Measurements from ENCODE around the gene NDST1. TPM values are rescaled to one million over a fixed set of nuclear protein-coding genes. Genes with fewer than 3 reads are reported as not detected.
A peak's percentile ranks its signal among the peaks of the same experiment; 100 is the strongest.

The NDST1 gene
- total and polyA plus RNA-seq, 8 donors = 52.2 to 100 (median 71.3) TPM

DNA sequence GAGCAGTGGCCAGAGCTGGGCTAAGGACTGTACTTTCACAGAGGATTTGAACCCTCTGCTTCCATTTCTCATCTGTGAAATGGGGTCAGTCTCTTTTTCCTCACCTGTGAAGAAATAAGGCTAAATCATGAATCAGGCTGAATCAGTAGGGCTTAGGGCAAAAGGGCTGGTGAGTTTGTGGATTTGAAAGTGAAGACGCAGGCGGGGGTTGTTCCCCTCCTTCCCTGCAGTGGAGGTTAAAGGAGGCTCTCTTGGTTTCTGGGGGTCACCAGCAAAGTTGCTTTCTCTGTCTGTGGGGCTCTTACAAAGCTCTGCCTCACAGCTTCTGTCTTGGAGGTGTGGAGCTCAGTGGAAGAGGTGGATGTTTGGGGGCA lies 17.6 kb upstream of the NDST1 start:
- ATAC-seq = no peak
- peaks cover 49 to 72% of the 10 kb centered on the region in 2 donors for H3K4me1 ChIP-seq
- no peaks in the 10 kb centered on the region for H3K27me3 ChIP-seq
- TF ChIP-seq, protein P1, sequence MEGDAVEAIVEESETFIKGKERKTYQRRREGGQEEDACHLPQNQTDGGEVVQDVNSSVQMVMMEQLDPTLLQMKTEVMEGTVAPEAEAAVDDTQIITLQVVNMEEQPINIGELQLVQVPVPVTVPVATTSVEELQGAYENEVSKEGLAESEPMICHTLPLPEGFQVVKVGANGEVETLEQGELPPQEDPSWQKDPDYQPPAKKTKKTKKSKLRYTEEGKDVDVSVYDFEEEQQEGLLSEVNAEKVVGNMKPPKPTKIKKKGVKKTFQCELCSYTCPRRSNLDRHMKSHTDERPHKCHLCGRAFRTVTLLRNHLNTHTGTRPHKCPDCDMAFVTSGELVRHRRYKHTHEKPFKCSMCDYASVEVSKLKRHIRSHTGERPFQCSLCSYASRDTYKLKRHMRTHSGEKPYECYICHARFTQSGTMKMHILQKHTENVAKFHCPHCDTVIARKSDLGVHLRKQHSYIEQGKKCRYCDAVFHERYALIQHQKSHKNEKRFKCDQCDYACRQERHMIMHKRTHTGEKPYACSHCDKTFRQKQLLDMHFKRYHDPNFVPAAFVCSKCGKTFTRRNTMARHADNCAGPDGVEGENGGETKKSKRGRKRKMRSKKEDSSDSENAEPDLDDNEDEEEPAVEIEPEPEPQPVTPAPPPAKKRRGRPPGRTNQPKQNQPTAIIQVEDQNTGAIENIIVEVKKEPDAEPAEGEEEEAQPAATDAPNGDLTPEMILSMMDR (IDR thresholded peaks at IDR 0.05) = no peak
- no peaks in the 10 kb centered on the region for H3K9me3 ChIP-seq
- H3K36me3 ChIP-seq = peaks cover 0 to 13% of the 10 kb centered on the region in 2 donors
- peak overlapping the region in 1 of 2 donors; percentile 11 for H3K4me3 ChIP-seq
- intact Hi-C loops (cut with DNase I) = no loop called here
- H3K27ac ChIP-seq = peak overlapping the region; percentile 93 to 97
- DNase-seq = no peak

DNA sequence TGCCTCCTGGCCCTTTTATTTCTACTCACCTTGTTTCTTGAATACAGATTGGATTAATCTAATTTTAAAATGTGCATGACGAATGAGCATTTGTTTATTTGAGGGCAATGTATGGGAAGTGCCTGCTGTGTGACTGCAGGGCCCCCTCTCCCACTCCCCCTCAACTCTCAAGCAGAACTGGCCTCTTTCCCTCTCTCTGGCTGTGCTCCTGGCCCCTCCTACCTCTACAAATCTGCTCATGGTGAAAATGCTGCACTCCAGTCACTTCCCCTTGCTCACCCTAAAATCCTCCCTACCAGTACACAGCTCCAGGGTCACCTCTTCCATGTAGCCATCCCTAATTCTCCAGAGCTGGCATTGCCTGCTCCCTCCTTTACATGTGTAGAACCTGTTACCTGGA lies 17.2 kb upstream of the NDST1 start:
- Histone ChIP-seq H3K27ac (peak overlapping the region; percentile 93 to 97), H3K4me1 (peaks cover 49 to 69% of the 10 kb centered on the region in 2 donors)
- TF ChIP-seq, protein P1 (IDR thresholded peaks at IDR 0.05) = no peak

GRCh38 chr5:150491876-150492275 lies 16.1 kb upstream of the NDST1 start:
- no peak for DNase-seq
- no peak for ATAC-seq
- peak overlapping the region in 1 of 2 donors; percentile 97 for H3K27ac ChIP-seq
- H3K4me3 ChIP-seq = no peak overlapping the region
- peaks cover 0 to 13% of the 10 kb centered on the region in 2 donors for H3K36me3 ChIP-seq
- TF ChIP-seq, protein P1 (IDR thresholded peaks at IDR 0.05) = no peak
- H3K27me3 ChIP-seq = no peaks in the 10 kb centered on the region
- intact Hi-C loops (cut with DNase I) = no loop called here
- peaks cover 48 to 77% of the 10 kb centered on the region in 2 donors for H3K4me1 ChIP-seq
- H3K9me3 ChIP-seq = no peaks in the 10 kb centered on the region

More for the DNA sequence above, 17.2 kb upstream of the NDST1 start:
- Histone ChIP-seq H3K9me3 (no peaks in the 10 kb centered on the region), H3K27me3 (no peaks in the 10 kb centered on the region), H3K36me3 (peaks cover 0 to 13% of the 10 kb centered on the region in 2 donors), H3K4me3 (no peak overlapping the region)
- ATAC-seq (no peak), DNase-seq (no peak)
- intact Hi-C loops (cut with DNase I) = no loop called here

DNA sequence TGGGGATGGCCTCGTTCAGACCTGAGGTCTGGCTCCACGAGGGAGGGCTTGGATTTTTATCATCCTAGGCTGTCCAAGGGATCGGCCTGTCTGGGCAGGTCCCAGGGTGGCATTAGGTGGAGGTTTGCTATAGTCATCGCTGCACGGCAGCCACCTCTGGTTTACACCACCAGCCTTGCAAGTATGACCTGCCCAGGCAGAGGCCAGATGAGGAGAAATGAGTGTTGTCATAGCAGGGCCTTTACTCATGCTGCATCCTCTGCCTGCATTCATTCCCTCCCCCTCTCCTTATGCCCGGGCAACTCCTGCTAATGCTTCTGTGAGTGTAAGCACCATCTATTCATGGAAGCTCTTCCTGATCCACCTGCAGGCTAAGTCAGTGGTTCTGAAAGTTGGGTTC lies 15.3 kb upstream of the NDST1 start:
- ATAC-seq = no peak
- DNase-seq = no peak
- H3K4me1 ChIP-seq = peaks cover 47 to 77% of the 10 kb centered on the region in 2 donors
- peaks cover 0 to 15% of the 10 kb centered on the region in 2 donors for H3K36me3 ChIP-seq
- H3K4me3 ChIP-seq = no peak overlapping the region
- TF ChIP-seq, protein P1 (IDR thresholded peaks at IDR 0.05) = no peak
- no peaks in the 10 kb centered on the region for H3K27me3 ChIP-seq
- intact Hi-C loops (cut with DNase I) = no loop called here
- H3K27ac ChIP-seq = peak overlapping the region; percentile 7 to 97
- H3K9me3 ChIP-seq = no peaks in the 10 kb centered on the region

DNA sequence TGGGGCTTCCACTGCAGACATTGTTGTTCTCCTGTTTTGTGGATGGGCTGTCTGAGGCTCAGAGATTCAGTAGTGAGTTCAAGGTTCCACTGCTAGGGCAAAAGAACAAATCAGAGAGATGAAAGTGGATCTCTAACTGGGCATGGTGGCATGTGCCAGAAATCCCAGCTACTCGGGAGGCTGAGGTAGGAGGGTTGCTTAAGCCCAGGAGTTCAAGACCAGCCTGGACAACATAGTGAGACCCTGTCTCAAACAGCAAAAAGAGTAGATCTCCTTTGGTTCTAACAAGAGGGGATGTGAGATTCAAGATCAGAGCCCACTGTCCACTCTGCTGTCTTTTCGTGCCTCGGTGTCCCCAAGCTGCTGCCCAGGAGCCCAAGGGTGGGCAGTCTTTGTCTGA lies 11.8 kb upstream of the NDST1 start:
- Histone ChIP-seq H3K27me3 (no peaks in the 10 kb centered on the region), H3K4me3 (no peak overlapping the region), H3K27ac (peak overlapping the region; percentile 29 to 73), H3K4me1 (peaks cover 35 to 77% of the 10 kb centered on the region in 2 donors), H3K36me3 (peaks cover 0 to 10% of the 10 kb centered on the region in 2 donors), H3K9me3 (no peaks in the 10 kb centered on the region)
- ATAC-seq (no peak), DNase-seq (no peak)
- TF ChIP-seq, protein P1 (IDR thresholded peaks at IDR 0.05) = no peak
- intact Hi-C loops (cut with DNase I) = no loop called here
